Stimulated activated CD4-positive, alpha-beta T cell treated with anti-CD3 and anti-CD28 coated beads, Interleukin-15, amount 100 ng/mL, for 48 hours (primary cell): ENCODE results near the gene CIT.

Source experiments
- DNase-seq, 2 donors: peaks; one replicate each; pipeline ENCODE4 v3.0.0-alpha.2; 2020; ENCODE audit warnings: low read depth in 2 of 2

CIT gene

GRCh38 chr12:119807380-119807779 is 69.7 kb downstream of the CIT start:
- no peak for DNase-seq

GRCh38 chr12:119804011-119804641 is 73.0 kb downstream of the CIT start:
- DNase-seq: no peak

- DNase-seq: no peak
These were observed 73.7 kb downstream of the CIT start for GRCh38 chr12:119803381-119803791.

- DNase-seq: no peak
These were observed 74.6 kb downstream of the CIT start for GRCh38 chr12:119802472-119802871.

GRCh38 chr12:119797090-119797489 is 80.0 kb downstream of the CIT start:
- no peak for DNase-seq

GRCh38 chr12:119796292-119796691 is 80.8 kb downstream of the CIT start:
- DNase-seq: no peak

GRCh38 chr12:119791453-119791852 is 85.7 kb downstream of the CIT start:
- no peak for DNase-seq

- DNase-seq: no peak
These were observed 88.3 kb downstream of the CIT start for GRCh38 chr12:119788786-119789185.

GRCh38 chr12:119786539-119786938 is 90.6 kb downstream of the CIT start:
- no peak for DNase-seq

- DNase-seq: no peak
These were observed 92.4 kb downstream of the CIT start for GRCh38 chr12:119784673-119785072.

- DNase-seq: no peak
These were observed 93.3 kb downstream of the CIT start for GRCh38 chr12:119783787-119784186.

GRCh38 chr12:119781804-119782203 is 95.3 kb downstream of the CIT start:
- DNase-seq: no peak

- no peak for DNase-seq
These were observed 96.2 kb downstream of the CIT start for GRCh38 chr12:119780786-119781434.

GRCh38 chr12:119775246-119775895 is 101.7 kb downstream of the CIT start:
- no peak for DNase-seq

- no peak for DNase-seq
These were observed 104.7 kb downstream of the CIT start for GRCh38 chr12:119772431-119772830.

- no peak for DNase-seq
These were observed 107.0 kb downstream of the CIT start for GRCh38 chr12:119770146-119770545.

- DNase-seq: no peak
These were observed 114.5 kb downstream of the CIT start for GRCh38 chr12:119762619-119763018.

GRCh38 chr12:119758722-119759121 is 118.4 kb downstream of the CIT start:
- no peak for DNase-seq

GRCh38 chr12:119758234-119758633 is 118.9 kb downstream of the CIT start:
- no peak for DNase-seq

- DNase-seq: no peak
These were observed 125.2 kb downstream of the CIT start for GRCh38 chr12:119751961-119752360.

GRCh38 chr12:119749666-119750065 is 127.5 kb downstream of the CIT start:
- DNase-seq: no peak

GRCh38 chr12:119748497-119748896 is 128.6 kb downstream of the CIT start:
- no peak for DNase-seq

GRCh38 chr12:119746169-119746568 is 131.0 kb downstream of the CIT start:
- no peak for DNase-seq
